Measurements from ENCODE around the gene TMEM123.

The TMEM123 gene

GRCh38 chr11:102422817-102423712 lies 29.5 kb downstream of the TMEM123 start:
- H3K4me2 ChIP-seq (ENCODE audit: low read depth, low read length, poor library complexity, severe bottlenecking) = peak overlapping the region; percentile 6

GRCh38 chr11:102421261-102421660 lies 31.3 kb downstream of the TMEM123 start:
- Histone ChIP-seq H3K9ac (ENCODE audit: low read depth, low read length, poor library complexity, severe bottlenecking) (no peak overlapping the region), H3K27me3 (ENCODE audit: insufficient read depth, low read length, poor library complexity, severe bottlenecking) (no peaks in the 10 kb centered on the region), H3K4me3 (ENCODE audit: low read length, poor library complexity, severe bottlenecking) (peak overlapping the region; percentile 15), H3K4me1 (ENCODE audit: insufficient read depth, low read length, poor library complexity, severe bottlenecking) (peaks cover 43% of the 10 kb centered on the region), H4K20me1 (ENCODE audit: insufficient read depth, low read length, poor library complexity, severe bottlenecking) (peaks cover 100% of the 10 kb centered on the region), H2AFZ (ENCODE audit: low read length) (no peak overlapping the region), H3K9me2 (replicated peaks; ENCODE audit: low read depth, low read length) (no peaks in the 10 kb centered on the region), H3K36me3 (ENCODE audit: insufficient read depth, low read length) (peaks cover 59% of the 10 kb centered on the region), H3K79me2 (ENCODE audit: insufficient read depth, low read length) (peaks cover 100% of the 10 kb centered on the region), H3F3A (ENCODE audit: low read depth) (peaks cover 4% of the 10 kb centered on the region), H3K4me2 (ENCODE audit: low read depth, low read length, poor library complexity, severe bottlenecking) (peak overlapping the region; percentile 45), H3K9me3 (ENCODE audit: insufficient read depth, low read depth, low read length) (0 out of 2 replicates have a peak, but pooled peaks cover 3% of the 10 kb centered on the region)
- TF ChIP-seq, protein P1, sequence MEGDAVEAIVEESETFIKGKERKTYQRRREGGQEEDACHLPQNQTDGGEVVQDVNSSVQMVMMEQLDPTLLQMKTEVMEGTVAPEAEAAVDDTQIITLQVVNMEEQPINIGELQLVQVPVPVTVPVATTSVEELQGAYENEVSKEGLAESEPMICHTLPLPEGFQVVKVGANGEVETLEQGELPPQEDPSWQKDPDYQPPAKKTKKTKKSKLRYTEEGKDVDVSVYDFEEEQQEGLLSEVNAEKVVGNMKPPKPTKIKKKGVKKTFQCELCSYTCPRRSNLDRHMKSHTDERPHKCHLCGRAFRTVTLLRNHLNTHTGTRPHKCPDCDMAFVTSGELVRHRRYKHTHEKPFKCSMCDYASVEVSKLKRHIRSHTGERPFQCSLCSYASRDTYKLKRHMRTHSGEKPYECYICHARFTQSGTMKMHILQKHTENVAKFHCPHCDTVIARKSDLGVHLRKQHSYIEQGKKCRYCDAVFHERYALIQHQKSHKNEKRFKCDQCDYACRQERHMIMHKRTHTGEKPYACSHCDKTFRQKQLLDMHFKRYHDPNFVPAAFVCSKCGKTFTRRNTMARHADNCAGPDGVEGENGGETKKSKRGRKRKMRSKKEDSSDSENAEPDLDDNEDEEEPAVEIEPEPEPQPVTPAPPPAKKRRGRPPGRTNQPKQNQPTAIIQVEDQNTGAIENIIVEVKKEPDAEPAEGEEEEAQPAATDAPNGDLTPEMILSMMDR (conservative IDR thresholded peaks at IDR 0.05; ENCODE audit: low read length) = no peak
- no peak for TF ChIP-seq EZH2phosphoT487 (IDR thresholded peaks at IDR 0.05; ENCODE audit: borderline replicate concordance)

More at GRCh38 chr11:102422817-102423712, 29.5 kb downstream of the TMEM123 start:
- Histone ChIP-seq H3K9ac (ENCODE audit: low read depth, low read length, poor library complexity, severe bottlenecking) (no peak overlapping the region), H3F3A (ENCODE audit: low read depth) (peaks cover 4% of the 10 kb centered on the region), H3K27me3 (ENCODE audit: insufficient read depth, low read length, poor library complexity, severe bottlenecking) (no peaks in the 10 kb centered on the region), H4K20me1 (ENCODE audit: insufficient read depth, low read length, poor library complexity, severe bottlenecking) (peaks cover 100% of the 10 kb centered on the region), H3K9me2 (replicated peaks; ENCODE audit: low read depth, low read length) (no peaks in the 10 kb centered on the region), H3K9me3 (ENCODE audit: insufficient read depth, low read depth, low read length) (no peaks in the 10 kb centered on the region), H3K36me3 (ENCODE audit: insufficient read depth, low read length) (peaks cover 74% of the 10 kb centered on the region), H3K79me2 (ENCODE audit: insufficient read depth, low read length) (peaks cover 100% of the 10 kb centered on the region), H3K4me3 (ENCODE audit: low read length, poor library complexity, severe bottlenecking) (no peak overlapping the region), H3K4me1 (ENCODE audit: insufficient read depth, low read length, poor library complexity, severe bottlenecking) (peaks cover 36% of the 10 kb centered on the region), H2AFZ (ENCODE audit: low read length) (no peak overlapping the region)
- TF ChIP-seq EZH2phosphoT487 (IDR thresholded peaks at IDR 0.05; ENCODE audit: borderline replicate concordance) = no peak

DNA sequence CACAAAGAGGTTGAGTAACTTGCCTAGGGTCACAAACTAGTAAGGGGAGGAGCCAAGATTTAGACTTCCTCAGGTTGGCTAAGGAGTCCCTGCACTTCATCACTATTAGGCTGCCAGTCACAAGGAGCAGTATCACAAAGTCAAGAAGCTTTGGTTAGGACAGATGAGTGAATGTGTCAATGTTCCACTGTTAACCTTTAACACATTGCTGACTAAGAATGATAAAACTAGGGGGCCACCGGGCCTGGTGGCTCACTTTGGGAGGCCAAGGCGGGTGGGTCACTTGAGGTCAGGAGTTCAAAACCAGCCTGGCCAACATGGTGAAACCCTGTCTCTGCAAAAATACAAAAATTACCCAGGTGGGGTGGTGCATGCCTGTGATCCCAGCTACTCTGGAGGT lies 32.0 kb downstream of the TMEM123 start:
- Histone ChIP-seq H3K4me3 (ENCODE audit: low read length, poor library complexity, severe bottlenecking) (no peak overlapping the region), H3K9ac (ENCODE audit: low read depth, low read length, poor library complexity, severe bottlenecking) (no peak overlapping the region), H3K27me3 (ENCODE audit: insufficient read depth, low read length, poor library complexity, severe bottlenecking) (no peaks in the 10 kb centered on the region), H4K20me1 (ENCODE audit: insufficient read depth, low read length, poor library complexity, severe bottlenecking) (peaks cover 100% of the 10 kb centered on the region), H3K4me2 (ENCODE audit: low read depth, low read length, poor library complexity, severe bottlenecking) (peak overlapping the region; percentile 45), H3K79me2 (ENCODE audit: insufficient read depth, low read length) (peaks cover 100% of the 10 kb centered on the region), H2AFZ (ENCODE audit: low read length) (no peak overlapping the region), H3K9me3 (ENCODE audit: insufficient read depth, low read depth, low read length) (0 out of 2 replicates have a peak, but pooled peaks cover 3% of the 10 kb centered on the region), H3F3A (ENCODE audit: low read depth) (peaks cover 4% of the 10 kb centered on the region), H3K4me1 (ENCODE audit: insufficient read depth, low read length, poor library complexity, severe bottlenecking) (peaks cover 44% of the 10 kb centered on the region), H3K36me3 (ENCODE audit: insufficient read depth, low read length) (peaks cover 52% of the 10 kb centered on the region), H3K9me2 (replicated peaks; ENCODE audit: low read depth, low read length) (no peaks in the 10 kb centered on the region)
- TF ChIP-seq, protein P1 (conservative IDR thresholded peaks at IDR 0.05; ENCODE audit: low read length) = no peak
- TF ChIP-seq EZH2phosphoT487 (IDR thresholded peaks at IDR 0.05; ENCODE audit: borderline replicate concordance) = no peak

Data from Loucy (cell line).